ENCODE data around the gene LRRC32.

Gene LRRC32

GRCh38 chr11:76673176-76674142 is 2.9 kb upstream of the LRRC32 start:
- Histone ChIP-seq H3K4me3 (ENCODE audit: low read depth, low read length) (no peak overlapping the region), H4K8ac (ENCODE audit: low read depth, low read length) (no peak overlapping the region), H3K18ac (ENCODE audit: low read length) (peak overlapping the region; percentile 17), H3K4me2 (ENCODE audit: low read length) (no peak overlapping the region), H3K9ac (ENCODE audit: low read length) (no peak overlapping the region), H2BK5ac (ENCODE audit: low read depth, low read length, poor library complexity) (no peak overlapping the region), H3K27ac (ENCODE audit: low read depth, low read length) (no peak overlapping the region), H3K14ac (ENCODE audit: low read length) (no peak overlapping the region), H3K36me3 (ENCODE audit: control insufficient read depth in 1 of 2, insufficient read depth in 2 of 2, low read length in 2 of 2) (no peaks in the 10 kb centered on the region), H2AFZ (ENCODE audit: insufficient read depth, low read length, poor library complexity) (no peak overlapping the region), H3K4ac (ENCODE audit: low read depth, low read length) (no peak overlapping the region), H4K91ac (ENCODE audit: low read depth, low read length) (peak overlapping the region; percentile 46), H3K27me3 (ENCODE audit: insufficient read depth, low read length) (no peaks in the 10 kb centered on the region), H3K23ac (ENCODE audit: low read length) (no peak overlapping the region), H3K9me3 (ENCODE audit: insufficient read depth, low read depth, low read length) (peaks cover 2% of the 10 kb centered on the region), H2BK120ac (ENCODE audit: insufficient read depth, low read length, poor library complexity) (peak overlapping the region; percentile 24), H2AK5ac (ENCODE audit: low read length) (peak overlapping the region; percentile 18), H2BK12ac (ENCODE audit: low read length) (peak overlapping the region; percentile 39), H4K12ac (ENCODE audit: low read depth, low read length) (no peak overlapping the region), H3K79me1 (ENCODE audit: low read length) (peaks cover 27% of the 10 kb centered on the region), H3K4me1 (ENCODE audit: control insufficient read depth in 1 of 2, insufficient read depth in 2 of 2, low read length in 2 of 2) (peaks cover 34 to 42% of the 10 kb centered on the region in 2 experiments), H3K79me2 (ENCODE audit: control insufficient read depth, insufficient read depth, low read length, poor library complexity) (peaks cover 10% of the 10 kb centered on the region)
- no peak for DNase-seq
- no CpG with 5 or more reads among the region's 5 CpGs for WGBS (ENCODE audit: extremely low coverage, insufficient coverage, insufficient read length)

- H3K79me1 ChIP-seq (ENCODE audit: low read length): peaks cover 23% of the 10 kb centered on the region
- no peaks in the 10 kb centered on the region for H3K27me3 ChIP-seq (ENCODE audit: insufficient read depth, low read length)
- peaks cover 32 to 39% of the 10 kb centered on the region in 2 experiments for H3K4me1 ChIP-seq (ENCODE audit: control insufficient read depth in 1 of 2, insufficient read depth in 2 of 2, low read length in 2 of 2)
- H4K12ac ChIP-seq (ENCODE audit: low read depth, low read length): no peak overlapping the region
- no peak overlapping the region for H2AK5ac ChIP-seq (ENCODE audit: low read length)
- no peak overlapping the region for H3K27ac ChIP-seq (ENCODE audit: low read depth, low read length)
- no peaks in the 10 kb centered on the region for H3K36me3 ChIP-seq (ENCODE audit: control insufficient read depth in 1 of 2, insufficient read depth in 2 of 2, low read length in 2 of 2)
- peaks cover 2% of the 10 kb centered on the region for H3K9me3 ChIP-seq (ENCODE audit: insufficient read depth, low read depth, low read length)
- H3K9ac ChIP-seq (ENCODE audit: low read length): no peak overlapping the region
- no peak overlapping the region for H2AFZ ChIP-seq (ENCODE audit: insufficient read depth, low read length, poor library complexity)
- peak in 1 of 2 donors; percentile 30 for DNase-seq
- no peak overlapping the region for H2BK120ac ChIP-seq (ENCODE audit: insufficient read depth, low read length, poor library complexity)
- peaks cover 14% of the 10 kb centered on the region for H3K79me2 ChIP-seq (ENCODE audit: control insufficient read depth, insufficient read depth, low read length, poor library complexity)
- no peak overlapping the region for H3K14ac ChIP-seq (ENCODE audit: low read length)
- no peak overlapping the region for H4K91ac ChIP-seq (ENCODE audit: low read depth, low read length)
- no peak overlapping the region for H3K23ac ChIP-seq (ENCODE audit: low read length)
- no peak overlapping the region for H3K4ac ChIP-seq (ENCODE audit: low read depth, low read length)
- H3K4me3 ChIP-seq (ENCODE audit: low read depth, low read length): no peak overlapping the region
- no peak overlapping the region for H3K4me2 ChIP-seq (ENCODE audit: low read length)
- H2BK5ac ChIP-seq (ENCODE audit: low read depth, low read length, poor library complexity): no peak overlapping the region
- H4K8ac ChIP-seq (ENCODE audit: low read depth, low read length): no peak overlapping the region
- no CpG with 5 or more reads among the region's 14 CpGs for WGBS (ENCODE audit: extremely low coverage, insufficient coverage, insufficient read length)
- no peak overlapping the region for H3K18ac ChIP-seq (ENCODE audit: low read length)
- H2BK12ac ChIP-seq (ENCODE audit: low read length): no peak overlapping the region
Observed at GRCh38 chr11:76672431-76673175, 2.1 kb upstream of the LRRC32 start.

- no peak overlapping the region for H3K23ac ChIP-seq (ENCODE audit: low read length)
- H2BK12ac ChIP-seq (ENCODE audit: low read length): peak overlapping the region; percentile 11
- no peak overlapping the region for H3K27ac ChIP-seq (ENCODE audit: low read depth, low read length)
- H4K8ac ChIP-seq (ENCODE audit: low read depth, low read length): no peak overlapping the region
- no CpG with 5 or more reads among the region's 5 CpGs for WGBS (ENCODE audit: extremely low coverage, insufficient coverage, insufficient read length)
- no peak overlapping the region for H2BK5ac ChIP-seq (ENCODE audit: low read depth, low read length, poor library complexity)
- H3K4ac ChIP-seq (ENCODE audit: low read depth, low read length): no peak overlapping the region
- H3K4me1 ChIP-seq (ENCODE audit: control insufficient read depth in 1 of 2, insufficient read depth in 2 of 2, low read length in 2 of 2): peaks cover 28 to 41% of the 10 kb centered on the region in 2 experiments
- no peak overlapping the region for H4K91ac ChIP-seq (ENCODE audit: low read depth, low read length)
- DNase-seq: no peak
- no peak overlapping the region for H3K9ac ChIP-seq (ENCODE audit: low read length)
- H3K79me1 ChIP-seq (ENCODE audit: low read length): peaks cover 21% of the 10 kb centered on the region
- no peak overlapping the region for H2AFZ ChIP-seq (ENCODE audit: insufficient read depth, low read length, poor library complexity)
- no peaks in the 10 kb centered on the region for H3K27me3 ChIP-seq (ENCODE audit: insufficient read depth, low read length)
- no peak overlapping the region for H3K18ac ChIP-seq (ENCODE audit: low read length)
- H3K36me3 ChIP-seq (ENCODE audit: control insufficient read depth in 1 of 2, insufficient read depth in 2 of 2, low read length in 2 of 2): no peaks in the 10 kb centered on the region
- H2BK120ac ChIP-seq (ENCODE audit: insufficient read depth, low read length, poor library complexity): no peak overlapping the region
- H3K4me3 ChIP-seq (ENCODE audit: low read depth, low read length): no peak overlapping the region
- H4K12ac ChIP-seq (ENCODE audit: low read depth, low read length): no peak overlapping the region
- H2AK5ac ChIP-seq (ENCODE audit: low read length): no peak overlapping the region
- H3K14ac ChIP-seq (ENCODE audit: low read length): no peak overlapping the region
- peaks cover 16% of the 10 kb centered on the region for H3K79me2 ChIP-seq (ENCODE audit: control insufficient read depth, insufficient read depth, low read length, poor library complexity)
- H3K9me3 ChIP-seq (ENCODE audit: insufficient read depth, low read depth, low read length): peaks cover 2% of the 10 kb centered on the region
- H3K4me2 ChIP-seq (ENCODE audit: low read length): no peak overlapping the region
Observed at GRCh38 chr11:76671626-76672309, 1.2 kb upstream of the LRRC32 start.

- Histone ChIP-seq H3K27ac (ENCODE audit: low read depth, low read length) (no peak overlapping the region), H4K12ac (ENCODE audit: low read depth, low read length) (no peak overlapping the region), H3K9me3 (ENCODE audit: insufficient read depth, low read depth, low read length) (peaks cover 2% of the 10 kb centered on the region), H2AFZ (ENCODE audit: insufficient read depth, low read length, poor library complexity) (peak overlapping the region; percentile 10), H2BK5ac (ENCODE audit: low read depth, low read length, poor library complexity) (peak overlapping the region; percentile 14), H4K91ac (ENCODE audit: low read depth, low read length) (no peak overlapping the region), H3K4me2 (ENCODE audit: low read length) (peak overlapping the region; percentile 61), H3K9ac (ENCODE audit: low read length) (no peak overlapping the region), H3K4me3 (ENCODE audit: low read depth, low read length) (no peak overlapping the region), H2BK120ac (ENCODE audit: insufficient read depth, low read length, poor library complexity) (peak overlapping the region; percentile 8), H3K27me3 (ENCODE audit: insufficient read depth, low read length) (no peaks in the 10 kb centered on the region), H2BK12ac (ENCODE audit: low read length) (peak overlapping the region; percentile 20), H3K79me1 (ENCODE audit: low read length) (peaks cover 21% of the 10 kb centered on the region), H3K14ac (ENCODE audit: low read length) (peak overlapping the region; percentile 51), H3K23ac (ENCODE audit: low read length) (no peak overlapping the region), H3K4me1 (ENCODE audit: control insufficient read depth in 1 of 2, insufficient read depth in 2 of 2, low read length in 2 of 2) (peaks cover 24 to 38% of the 10 kb centered on the region in 2 experiments), H3K18ac (ENCODE audit: low read length) (no peak overlapping the region), H3K36me3 (ENCODE audit: control insufficient read depth in 1 of 2, insufficient read depth in 2 of 2, low read length in 2 of 2) (peaks cover 0 to under 1% of the 10 kb centered on the region in 2 experiments), H2AK5ac (ENCODE audit: low read length) (no peak overlapping the region), H3K4ac (ENCODE audit: low read depth, low read length) (no peak overlapping the region), H4K8ac (ENCODE audit: low read depth, low read length) (peak overlapping the region; percentile 17), H3K79me2 (ENCODE audit: control insufficient read depth, insufficient read depth, low read length, poor library complexity) (peaks cover 16% of the 10 kb centered on the region)
- DNase-seq: no peak
- WGBS (ENCODE audit: extremely low coverage, insufficient coverage, insufficient read length): no CpG with 5 or more reads among the region's 8 CpGs
Observed at GRCh38 chr11:76671237-76671592, 668 bp upstream of the LRRC32 start.
